A204.1 (cell line): ENCODE measurements around the gene PPP2R5C.

Experiments
- FAIRE-seq: peaks from 2 replicates; lab custom pipeline; 2012; peaks lifted over from hg19 to GRCh38; lab: Jason Lieb, UNC

PPP2R5C gene

DNA sequence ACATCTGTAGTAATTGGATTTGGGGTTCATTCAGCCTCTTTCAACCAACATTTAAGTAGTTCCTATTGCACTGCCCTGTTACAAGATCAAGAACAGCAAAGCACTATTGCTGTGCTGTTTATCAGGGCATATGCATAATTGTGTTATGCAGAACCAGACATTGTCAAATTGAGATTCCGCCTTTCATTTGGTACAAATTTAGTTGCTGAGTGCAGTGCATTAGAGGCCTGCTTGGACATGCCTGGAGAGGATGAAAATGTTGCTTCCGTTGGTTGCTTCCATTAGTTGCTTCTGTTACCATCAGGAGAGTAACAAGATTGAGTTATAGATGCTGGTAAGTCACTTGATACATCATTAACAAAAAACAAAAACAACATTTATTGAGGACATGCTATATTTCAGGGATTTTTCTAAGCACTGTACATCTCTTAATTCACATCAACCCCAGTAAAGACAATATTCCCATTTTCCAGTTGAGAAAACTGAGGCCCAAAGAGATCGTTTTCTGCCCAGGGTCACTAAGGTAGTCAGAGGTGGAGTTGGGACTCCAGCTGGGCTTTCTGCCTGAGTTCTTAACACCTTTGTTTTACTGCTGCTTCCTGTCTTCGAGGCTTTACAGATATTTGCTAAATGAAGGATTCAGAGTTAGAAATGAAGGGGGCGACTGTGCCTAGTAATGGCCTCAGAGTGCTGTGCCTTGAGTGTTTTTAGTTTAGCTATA is 79.3 kb downstream of the PPP2R5C start:
- no peak for FAIRE-seq

DNA sequence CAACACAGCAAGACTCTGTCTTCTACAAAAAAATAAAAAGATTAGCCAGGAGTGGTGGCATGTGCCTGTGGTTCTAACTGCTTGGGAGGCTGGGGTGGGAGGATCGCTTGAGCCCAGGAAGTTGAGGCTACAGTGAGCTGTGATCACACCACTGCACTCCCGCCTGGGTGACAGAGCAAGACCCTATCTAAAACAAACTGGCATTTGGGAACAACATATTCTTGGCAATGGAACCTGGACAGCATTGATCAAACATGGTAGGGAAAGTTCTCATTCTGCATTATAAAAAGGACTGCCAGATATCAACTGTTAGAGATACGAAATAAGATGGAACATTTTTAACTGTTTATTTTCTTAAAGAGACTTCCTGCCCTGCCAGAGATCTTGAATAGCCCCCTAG is 81.5 kb downstream of the PPP2R5C start:
- no peak for FAIRE-seq

DNA sequence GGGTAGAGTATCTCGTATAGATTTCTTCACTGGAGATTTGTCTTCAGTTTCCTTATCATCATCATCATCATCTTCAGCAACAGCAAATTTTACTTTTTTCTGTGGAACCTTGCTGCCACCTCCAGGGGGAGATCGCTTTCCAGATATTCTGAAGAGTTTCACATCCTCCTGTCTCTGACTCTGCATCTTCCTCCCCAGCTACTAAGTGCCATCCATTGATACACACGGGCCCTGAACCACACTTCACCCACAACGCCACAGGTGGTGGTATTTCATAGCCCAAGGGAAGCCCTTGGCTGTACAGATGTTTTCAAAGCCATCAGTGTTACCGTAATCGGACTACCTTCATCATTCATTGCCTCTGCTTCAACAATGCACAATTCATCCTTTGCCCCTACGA is 82.2 kb downstream of the PPP2R5C start:
- no peak for FAIRE-seq

DNA sequence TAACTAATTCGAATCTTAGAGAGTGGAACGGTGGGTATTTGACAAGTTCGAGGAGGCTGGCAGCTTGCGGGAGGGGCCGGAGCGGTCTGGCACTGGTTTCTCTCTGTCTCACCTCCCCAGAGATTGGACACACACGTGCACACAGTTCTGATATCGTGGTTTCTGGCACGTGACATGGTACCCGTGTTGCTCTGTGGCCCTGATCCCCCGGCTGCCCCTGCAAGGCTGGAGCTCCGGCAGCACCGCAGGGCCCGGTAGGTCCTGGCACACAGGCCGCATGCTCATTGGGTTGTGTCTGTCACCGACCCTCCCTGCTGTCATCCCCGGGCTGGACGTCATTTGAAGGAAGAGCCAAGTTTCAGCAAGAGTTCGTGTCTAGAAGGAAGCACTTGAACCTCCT is 82.7 kb downstream of the PPP2R5C start:
- no peak for FAIRE-seq

DNA sequence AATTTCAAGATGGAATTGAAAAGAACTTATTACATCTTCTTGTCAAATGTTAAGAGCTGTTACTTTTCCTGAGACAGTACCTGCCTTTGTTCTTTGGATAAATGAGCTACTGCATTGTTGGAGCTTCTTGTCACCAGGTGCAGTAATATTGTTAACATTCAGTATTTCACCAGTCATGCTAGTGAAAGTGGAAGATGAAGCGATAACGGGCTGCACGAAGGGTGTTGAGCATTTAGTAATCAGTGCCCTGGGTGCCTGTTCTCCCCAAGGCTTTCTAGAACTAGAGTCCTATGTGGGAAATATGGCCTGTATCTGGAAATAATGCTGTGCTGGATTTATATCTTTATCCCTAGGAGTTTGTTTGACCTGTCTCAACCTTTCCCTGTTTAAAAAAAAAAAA is 83.2 kb downstream of the PPP2R5C start:
- no peak for FAIRE-seq

DNA sequence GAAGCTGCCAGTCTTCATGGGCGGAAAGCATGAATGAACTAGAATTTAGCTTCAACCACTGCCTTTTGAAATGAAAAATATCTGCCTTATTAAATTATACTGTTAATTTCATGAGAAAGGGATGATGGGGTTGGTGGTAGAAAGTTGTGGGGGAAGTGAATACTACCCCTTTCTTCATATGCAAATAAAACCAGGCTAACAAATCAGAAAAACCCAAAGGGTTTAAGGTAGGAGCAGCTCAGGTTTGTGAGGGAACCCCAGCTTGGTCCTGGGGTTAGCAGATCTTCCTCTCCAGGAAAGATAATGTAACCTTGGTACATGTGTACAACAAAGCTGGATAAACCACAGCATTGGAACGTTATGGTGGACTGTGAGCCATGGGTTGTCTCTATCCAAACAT is 84.0 kb downstream of the PPP2R5C start:
- no peak for FAIRE-seq

DNA sequence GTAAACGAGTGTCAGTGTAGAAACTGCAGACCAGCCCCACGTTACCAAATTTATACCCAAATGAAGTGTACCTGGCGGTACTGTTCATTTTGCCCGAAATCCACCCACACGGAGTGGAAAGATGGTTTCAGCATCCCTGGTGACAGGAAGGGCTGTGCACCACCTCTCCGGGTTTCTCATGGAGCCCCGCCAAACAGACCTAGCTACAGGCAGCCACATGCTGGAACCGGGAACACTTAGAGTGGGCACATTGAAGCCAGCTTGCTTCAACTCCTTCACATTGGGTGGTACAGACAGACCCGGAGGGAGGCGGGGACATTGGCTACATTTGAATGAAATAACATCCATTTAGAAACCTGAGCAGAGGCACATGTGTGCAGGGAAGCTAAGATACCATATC is 84.4 kb downstream of the PPP2R5C start:
- FAIRE-seq, result no peak

DNA sequence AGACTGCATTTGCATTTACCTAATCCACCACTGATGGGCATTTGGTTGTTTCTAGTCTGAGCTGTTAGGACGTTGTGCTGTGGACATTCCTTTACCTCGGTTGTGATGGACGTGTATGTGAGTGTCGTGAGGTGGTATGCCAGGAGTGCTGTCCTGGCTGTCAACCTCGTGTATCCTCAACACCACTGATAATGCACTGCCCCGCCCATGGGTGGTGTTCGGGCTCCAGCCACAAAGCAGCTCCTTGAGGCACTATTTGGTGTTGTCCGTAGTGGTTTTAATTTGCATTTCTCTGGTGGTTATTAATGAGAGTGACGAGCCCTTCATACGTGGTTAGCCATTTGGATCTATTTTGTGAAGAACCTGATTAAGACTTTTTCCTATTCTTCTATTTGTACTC is 87.6 kb downstream of the PPP2R5C start:
- FAIRE-seq, result no peak

DNA sequence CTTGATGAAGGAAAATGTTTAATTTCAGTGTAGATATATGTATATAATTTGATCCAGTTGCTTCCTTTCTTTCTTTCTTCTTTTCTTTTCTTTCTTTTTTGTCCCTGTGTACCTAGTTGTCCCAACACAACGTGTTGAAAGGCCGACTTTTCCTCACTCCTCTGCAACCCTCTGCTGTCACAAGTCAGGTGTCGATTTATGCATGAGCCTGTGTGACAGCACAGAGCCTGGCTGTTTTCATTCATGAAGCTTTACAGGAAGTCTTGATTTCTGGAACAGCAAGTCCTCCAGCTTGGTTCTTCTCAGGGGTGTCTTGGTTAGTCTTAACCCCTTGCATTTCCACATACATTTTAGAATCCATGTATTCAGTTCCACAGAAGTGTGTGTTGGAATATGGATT is 88.1 kb downstream of the PPP2R5C start:
- FAIRE-seq, result no peak

DNA sequence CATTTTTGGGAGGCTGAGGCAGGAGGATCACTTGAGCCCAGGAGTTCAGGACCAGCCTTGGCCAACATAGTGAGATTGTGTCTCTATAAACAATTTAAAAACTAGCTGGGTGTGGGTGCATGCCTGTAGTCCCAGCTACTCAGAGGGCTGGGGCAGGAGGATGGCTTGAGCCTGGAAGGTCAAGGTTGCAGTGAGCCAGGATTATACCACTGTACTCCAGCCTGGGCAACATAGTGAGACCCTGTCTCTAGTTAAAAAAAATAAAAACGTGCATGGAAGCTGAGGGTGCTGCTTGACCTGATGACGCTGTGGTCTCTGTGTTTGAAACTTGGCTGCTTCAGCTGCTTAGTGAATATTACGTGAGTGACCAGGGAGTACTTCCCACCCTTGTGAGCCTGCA is 89.7 kb downstream of the PPP2R5C start:
- no peak for FAIRE-seq

DNA sequence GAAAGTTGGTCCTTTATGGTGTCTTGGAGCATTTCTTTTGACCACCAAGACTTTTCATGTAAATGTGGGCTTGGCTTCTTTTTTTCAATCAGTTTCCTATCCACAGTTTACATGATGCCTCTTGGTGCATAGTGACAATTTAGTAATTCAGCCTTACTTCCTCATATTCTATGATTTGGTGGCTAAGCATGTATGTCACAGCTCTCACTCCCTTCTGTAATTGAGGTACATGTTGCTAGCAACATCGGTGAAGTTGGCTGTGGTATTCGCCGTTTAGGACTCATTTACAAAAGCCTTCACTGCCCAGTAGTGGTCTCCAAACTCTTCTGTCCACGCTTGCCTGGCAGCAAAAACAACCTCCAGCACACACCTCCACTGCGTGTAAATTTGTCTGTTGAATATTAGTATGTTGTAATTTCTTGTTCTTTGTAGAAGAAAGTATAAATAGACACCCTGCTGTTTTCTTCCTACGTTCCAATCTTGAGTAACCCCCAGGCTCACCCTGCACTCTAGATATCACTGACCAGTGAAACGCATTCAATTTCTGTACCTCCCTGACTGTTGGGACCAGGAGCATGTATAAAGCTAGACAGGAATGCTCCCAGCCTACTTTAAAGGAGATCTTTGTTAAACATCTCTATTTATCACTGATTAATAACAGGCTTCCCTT is 90.4 kb downstream of the PPP2R5C start:
- no peak for FAIRE-seq

DNA sequence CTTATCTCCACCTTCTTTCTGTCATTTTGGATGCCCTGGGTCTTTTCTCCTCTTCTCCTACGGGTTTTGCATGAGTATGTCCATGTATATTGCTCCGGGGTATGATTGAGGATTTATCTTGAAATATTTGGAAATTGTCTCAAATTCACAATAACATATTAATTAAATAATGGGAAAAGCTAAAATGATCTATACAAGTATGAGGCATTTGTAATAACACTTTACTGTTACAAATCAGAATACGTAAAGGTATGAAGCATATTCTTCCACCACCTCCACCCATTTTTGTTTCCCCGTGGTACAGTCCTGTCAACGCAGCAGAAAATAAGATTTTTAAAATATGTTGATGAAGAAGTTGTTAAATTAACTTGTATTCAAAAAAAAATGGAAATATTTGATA is 91.3 kb downstream of the PPP2R5C start:
- no peak for FAIRE-seq

DNA sequence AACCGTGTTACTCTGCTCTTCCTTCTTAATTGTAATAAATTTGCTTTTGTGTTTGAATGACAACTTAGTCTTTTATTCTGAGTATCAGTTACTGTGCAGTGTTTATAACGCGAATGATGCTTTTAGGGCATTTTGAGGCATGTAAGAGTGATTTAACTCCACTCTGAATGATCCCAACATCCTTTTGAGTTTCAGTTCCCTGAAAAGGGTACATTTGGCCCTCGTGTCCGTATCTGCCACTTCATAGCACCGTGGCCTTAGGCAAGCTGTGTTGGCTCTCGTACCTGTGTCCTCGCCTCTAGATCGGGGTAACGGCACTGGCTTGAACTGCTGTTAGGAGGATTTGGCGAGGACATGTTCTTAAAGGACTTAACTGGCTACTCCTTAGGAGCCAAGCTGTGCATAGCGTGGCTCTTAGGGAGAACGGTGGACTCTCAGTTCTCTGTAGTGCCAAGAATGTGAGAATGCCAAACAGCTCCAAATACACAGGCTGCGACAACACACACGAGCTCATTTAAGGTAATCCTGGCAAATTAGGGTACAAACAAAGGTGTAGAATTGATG is 92.0 kb downstream of the PPP2R5C start:
- FAIRE-seq, result no peak

DNA sequence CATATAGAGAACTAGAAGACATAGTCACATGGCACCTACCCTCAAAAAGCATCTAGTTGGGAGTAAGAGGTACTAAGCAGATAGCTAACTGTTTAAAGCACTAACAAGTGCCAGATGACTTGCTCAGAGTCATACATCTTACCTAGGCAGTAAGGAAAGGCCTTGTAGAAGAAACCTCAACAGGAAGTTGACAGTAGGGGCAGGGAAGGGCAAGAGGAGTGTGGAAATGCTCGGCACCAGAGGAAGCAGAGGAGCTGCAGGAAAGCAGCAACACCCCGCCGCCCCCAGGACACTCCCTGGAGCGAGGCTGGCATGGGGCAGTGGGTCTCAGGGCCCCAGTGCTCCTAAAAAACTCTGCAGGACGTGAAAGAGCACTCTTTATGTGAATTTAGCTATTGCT is 92.9 kb downstream of the PPP2R5C start:
- no peak for FAIRE-seq

DNA sequence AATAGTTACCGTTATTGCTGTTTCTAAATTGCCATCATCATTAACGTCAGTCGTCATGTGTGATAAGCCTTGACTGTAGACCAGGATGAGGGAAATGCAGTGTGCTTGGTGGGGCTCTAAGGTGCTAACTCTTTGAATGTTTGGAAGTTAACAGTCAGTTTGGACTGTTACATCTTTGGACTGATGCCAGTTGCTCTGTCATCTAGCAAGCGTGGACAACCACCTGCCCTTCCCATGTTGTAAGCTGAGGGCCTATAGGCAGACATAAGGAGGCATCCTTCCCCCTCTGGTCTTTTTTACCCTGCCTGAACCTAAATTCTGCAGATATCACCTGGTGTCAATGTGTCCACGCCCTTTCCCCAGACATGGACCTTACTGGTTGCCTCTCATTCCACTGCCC is 94.4 kb downstream of the PPP2R5C start:
- FAIRE-seq, result no peak

DNA sequence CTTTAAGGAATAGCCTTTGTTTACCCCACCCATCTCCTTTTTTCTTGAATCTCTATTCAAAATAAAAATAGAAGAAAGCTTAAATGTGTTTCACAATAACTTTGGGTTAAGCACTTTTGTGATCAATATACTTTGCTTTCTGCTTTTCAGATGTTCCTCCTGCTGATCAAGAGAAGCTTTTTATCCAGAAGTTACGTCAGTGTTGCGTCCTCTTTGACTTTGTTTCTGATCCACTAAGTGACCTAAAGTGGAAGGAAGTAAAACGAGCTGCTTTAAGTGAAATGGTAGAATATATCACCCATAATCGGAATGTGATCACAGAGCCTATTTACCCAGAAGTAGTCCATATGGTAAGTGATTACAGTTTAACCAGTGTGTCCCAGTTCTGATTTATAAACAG is 95.0 kb downstream of the PPP2R5C start:
- no peak for FAIRE-seq

DNA sequence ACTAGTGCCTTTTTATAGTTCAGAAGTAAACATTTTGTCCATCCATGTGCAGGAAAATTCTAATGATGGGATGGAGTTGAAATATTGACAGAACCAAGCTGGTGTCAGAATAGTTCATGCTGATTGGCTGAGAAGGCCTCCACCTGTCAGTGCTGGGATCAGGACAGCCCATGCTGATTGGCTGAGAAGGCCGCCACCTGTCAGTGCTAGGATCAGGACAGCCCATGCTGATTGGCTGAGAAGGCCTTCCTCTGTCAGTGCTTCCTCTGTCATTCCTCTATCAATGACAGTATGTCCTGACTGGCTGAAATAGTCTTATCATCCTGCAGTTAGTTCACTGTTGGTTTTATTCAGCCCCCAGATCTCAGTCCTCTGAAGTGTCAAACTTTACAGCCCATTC is 95.7 kb downstream of the PPP2R5C start:
- no peak for FAIRE-seq

DNA sequence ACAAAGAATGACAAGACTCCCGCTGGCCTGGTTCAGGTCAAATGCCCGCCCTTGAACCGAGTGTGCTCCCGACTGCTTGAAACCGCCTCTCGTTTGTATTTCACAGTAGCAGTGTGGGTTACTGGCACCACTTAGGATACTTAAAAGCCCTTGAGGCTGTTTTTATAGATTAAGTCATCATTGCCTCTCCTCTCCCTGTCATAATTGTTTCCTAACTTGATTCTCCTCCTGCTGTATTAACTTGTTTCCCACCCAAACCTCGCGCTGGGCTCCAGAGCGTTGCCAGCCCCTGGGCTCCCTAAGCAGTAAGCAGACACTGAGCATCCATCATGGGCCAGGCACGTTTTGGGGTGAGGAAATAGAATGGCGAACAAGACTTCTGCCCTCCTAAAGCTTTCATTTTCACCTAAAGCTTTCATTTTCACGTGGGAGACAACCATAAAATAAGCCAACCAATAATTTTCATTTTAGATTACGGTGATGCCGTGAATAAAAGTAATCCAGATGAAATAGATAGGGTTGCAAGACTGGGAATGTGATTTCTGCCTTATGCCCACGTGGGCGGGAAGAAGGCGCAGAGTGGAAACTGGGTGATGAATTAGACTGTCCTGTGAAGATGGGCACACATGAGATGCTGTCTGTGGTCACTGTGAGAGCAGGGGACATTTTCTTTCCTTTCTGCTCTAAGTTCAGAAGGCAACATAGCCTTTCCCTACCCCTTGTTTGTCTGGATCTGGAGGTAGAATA is 97.5 kb downstream of the PPP2R5C start:
- FAIRE-seq, result no peak

DNA sequence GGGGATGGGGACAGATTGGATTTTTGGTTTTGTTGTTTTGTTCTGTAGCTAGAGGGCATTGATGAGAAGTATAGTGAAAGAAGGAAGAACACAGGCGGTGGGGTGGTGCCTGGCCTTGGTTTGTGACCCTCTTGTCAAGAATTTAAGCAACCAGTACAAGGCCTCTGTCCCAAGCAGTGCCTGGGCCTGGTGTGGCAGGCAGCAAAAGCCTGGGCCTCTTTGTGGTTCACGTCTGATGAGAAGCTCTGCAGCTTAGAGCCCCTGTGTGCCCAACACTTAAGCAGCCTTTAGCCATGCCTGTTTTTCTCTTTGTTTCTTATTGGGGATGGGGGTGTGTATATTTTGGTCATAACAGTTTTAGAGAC is 98.0 kb downstream of the PPP2R5C start:
- FAIRE-seq, result no peak

DNA sequence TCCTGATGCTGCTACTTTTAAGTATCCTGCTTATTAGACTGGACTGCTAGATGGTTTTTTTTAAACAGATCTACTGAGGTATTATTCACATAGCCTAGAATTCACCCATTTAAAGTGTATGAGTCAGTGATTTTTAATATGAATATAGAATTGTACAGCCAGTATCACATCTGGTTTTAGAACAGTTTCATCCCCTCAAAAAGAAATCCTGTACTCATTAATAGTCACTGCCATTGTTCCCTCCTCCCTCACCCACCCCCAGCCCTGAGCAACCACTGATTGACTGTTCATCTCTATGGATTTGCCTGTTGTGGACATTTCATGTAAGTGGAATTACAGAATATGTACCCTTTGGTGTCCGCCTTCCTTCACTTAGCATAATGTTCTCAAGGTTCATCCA is 98.4 kb downstream of the PPP2R5C start:
- no peak for FAIRE-seq

DNA sequence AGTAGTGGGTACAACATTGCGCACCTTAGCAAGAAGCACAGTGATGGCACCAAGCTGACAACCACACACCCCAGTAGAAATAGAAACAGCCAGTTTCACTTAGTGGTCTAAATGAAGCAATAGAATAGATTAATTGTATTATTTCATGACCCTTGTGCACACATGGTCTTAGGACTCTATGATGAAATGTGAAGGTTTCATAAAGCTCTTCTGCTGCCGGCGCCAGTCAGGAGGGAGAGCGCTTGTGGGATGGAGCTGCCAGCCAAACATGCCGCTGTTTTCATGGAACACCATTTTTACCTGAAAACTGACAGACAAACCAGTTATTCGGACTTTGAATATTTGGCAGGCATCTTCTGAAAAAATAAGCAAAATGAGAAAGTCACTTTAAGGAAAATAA is 100.0 kb downstream of the PPP2R5C start:
- FAIRE-seq, result no peak

DNA sequence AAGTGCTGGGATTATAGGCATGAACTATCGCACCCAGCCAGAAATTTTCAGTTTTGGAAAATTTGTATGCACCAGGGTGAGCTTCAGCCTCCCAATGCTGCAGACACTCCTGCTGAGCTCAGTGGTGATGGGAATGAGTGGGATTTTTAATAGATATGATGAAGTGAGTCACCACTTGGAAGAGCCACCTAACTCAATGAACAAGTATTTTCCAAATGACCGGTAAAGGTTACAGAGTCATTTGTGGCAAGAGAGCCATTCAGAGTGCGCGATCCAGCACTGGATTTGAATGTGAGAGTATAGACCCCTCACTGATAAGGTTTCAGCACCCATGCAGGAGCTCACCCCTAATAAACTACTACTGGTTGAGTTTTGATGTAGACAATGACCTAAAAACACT is 100.7 kb downstream of the PPP2R5C start:
- FAIRE-seq, result no peak

DNA sequence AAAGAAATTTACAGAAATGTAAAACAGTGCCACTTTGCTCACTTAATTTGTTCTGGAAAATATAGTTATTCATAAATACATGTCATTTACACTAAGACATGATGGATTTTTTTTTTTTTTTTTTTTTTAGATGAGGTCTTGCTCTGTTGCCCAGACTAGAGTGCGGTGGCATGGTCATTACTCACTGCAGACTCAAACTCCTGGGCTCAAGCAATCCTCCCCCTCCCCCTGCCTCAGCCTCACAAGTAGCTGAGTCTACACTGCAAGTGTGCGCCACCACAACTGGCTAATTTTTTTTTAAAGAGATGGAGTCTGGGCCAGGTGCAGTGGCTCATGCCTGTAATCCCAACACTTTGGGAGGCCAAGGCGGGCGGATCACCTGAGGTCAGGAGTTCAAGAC is 101.2 kb downstream of the PPP2R5C start:
- no peak for FAIRE-seq
